ENCODE measurements around the gene CUL4A. TPM values are rescaled to one million over a fixed set of nuclear protein-coding genes. Genes with fewer than 3 reads are reported as not detected.

Gene CUL4A
- total and polyA plus RNA-seq, 9 of the 15 experiments (the other 6 are each of a cell fraction or from before 2014, with no cell fraction given), result 21.1 to 92.0 (median 63.2) TPM

DNA sequence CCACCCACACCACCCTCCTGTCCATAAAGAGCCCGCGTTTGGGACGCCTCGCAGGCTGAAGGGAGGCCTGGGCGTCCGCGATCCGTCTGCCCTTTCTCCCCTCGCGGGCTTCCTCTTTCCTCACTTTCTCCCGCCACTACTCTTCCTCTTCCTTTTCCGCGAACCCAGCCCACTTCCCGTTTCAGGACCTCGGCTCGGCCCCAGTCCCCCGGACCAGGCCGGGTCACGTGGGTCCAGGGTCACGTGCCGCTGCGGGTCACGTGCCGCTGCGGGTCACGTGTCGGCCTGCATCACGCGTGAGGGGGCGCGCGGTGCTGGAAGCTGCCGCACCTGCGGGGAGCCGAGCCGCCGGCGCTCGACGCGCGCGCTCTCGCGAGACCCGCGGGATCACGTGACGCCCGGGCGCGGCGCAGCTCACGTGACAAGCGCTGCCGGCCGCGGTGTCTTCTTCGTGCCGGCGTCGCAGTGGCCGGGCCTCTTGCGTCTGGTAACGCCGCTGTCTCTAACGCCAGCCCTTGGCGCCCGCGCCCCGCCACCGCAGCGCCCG, 87.5 kb downstream of the CUL4A start, which contains the start of gene LAMP1 (continued):
- TF ChIP-seq CCAR2 (IDR thresholded peaks at IDR 0.05; ENCODE audit: low read depth, low read length) (no peak), ATF7 (IDR thresholded peaks at IDR 0.05) (peak; percentile 86), CC2D1A (IDR thresholded peaks at IDR 0.05) (peak; percentile 61; the same call in 1 of the 2 replicates), XRCC4 (IDR thresholded peaks at IDR 0.05; ENCODE audit: extremely low read depth, insufficient read depth, insufficient read length) (no peak), POLR2G (IDR thresholded peaks at IDR 0.05; ENCODE audit: low read depth, low read length) (peak; percentile 78), CAMTA2 (CRISPR knock-in tag; conservative IDR thresholded peaks at IDR 0.05) (no peak), HOXB6 (CRISPR knock-in tag; IDR thresholded peaks at IDR 0.05; ENCODE audit: borderline replicate concordance) (no peak), BDP1 (IDR thresholded peaks at IDR 0.05; ENCODE audit: insufficient read depth, insufficient read length) (no peak), TEAD4 (IDR thresholded peaks at IDR 0.05; ENCODE audit: low read length) (no peak; the same call in 1 of the 2 replicates), TEAD4 (CRISPR knock-in tag; IDR thresholded peaks at IDR 0.05; ENCODE audit: borderline replicate concordance) (no peak; the same call in 1 of the 2 replicates), YBX1 (IDR thresholded peaks at IDR 0.05) (no peak), PCBP2 (IDR thresholded peaks at IDR 0.05; ENCODE audit: low read depth, low read length, poor library complexity, severe bottlenecking) (no peak), HLTF (IDR thresholded peaks at IDR 0.05) (peak; percentile 46; the same call in 1 of the 2 replicates), ZNF143 (CRISPR knock-in tag; IDR thresholded peaks at IDR 0.05) (no peak), PRPF4 (IDR thresholded peaks at IDR 0.05; ENCODE audit: insufficient read depth, low read depth, low read length, poor library complexity, severe bottlenecking) (no peak), RBFOX2 (IDR thresholded peaks at IDR 0.05; ENCODE audit: low read depth, low read length) (peak; percentile 81)
- TF ChIP-seq, protein P1, sequence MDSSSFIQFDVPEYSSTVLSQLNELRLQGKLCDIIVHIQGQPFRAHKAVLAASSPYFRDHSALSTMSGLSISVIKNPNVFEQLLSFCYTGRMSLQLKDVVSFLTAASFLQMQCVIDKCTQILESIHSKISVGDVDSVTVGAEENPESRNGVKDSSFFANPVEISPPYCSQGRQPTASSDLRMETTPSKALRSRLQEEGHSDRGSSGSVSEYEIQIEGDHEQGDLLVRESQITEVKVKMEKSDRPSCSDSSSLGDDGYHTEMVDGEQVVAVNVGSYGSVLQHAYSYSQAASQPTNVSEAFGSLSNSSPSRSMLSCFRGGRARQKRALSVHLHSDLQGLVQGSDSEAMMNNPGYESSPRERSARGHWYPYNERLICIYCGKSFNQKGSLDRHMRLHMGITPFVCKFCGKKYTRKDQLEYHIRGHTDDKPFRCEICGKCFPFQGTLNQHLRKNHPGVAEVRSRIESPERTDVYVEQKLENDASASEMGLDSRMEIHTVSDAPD (CRISPR knock-in tag; IDR thresholded peaks at IDR 0.05), result no peak
- TF ChIP-seq, protein P2, sequence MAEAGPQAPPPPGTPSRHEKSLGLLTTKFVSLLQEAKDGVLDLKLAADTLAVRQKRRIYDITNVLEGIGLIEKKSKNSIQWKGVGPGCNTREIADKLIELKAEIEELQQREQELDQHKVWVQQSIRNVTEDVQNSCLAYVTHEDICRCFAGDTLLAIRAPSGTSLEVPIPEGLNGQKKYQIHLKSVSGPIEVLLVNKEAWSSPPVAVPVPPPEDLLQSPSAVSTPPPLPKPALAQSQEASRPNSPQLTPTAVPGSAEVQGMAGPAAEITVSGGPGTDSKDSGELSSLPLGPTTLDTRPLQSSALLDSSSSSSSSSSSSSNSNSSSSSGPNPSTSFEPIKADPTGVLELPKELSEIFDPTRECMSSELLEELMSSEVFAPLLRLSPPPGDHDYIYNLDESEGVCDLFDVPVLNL (CRISPR knock-in tag; IDR thresholded peaks at IDR 0.05; ENCODE audit: low read depth), result no peak
- TF ChIP-seq, protein P3, sequence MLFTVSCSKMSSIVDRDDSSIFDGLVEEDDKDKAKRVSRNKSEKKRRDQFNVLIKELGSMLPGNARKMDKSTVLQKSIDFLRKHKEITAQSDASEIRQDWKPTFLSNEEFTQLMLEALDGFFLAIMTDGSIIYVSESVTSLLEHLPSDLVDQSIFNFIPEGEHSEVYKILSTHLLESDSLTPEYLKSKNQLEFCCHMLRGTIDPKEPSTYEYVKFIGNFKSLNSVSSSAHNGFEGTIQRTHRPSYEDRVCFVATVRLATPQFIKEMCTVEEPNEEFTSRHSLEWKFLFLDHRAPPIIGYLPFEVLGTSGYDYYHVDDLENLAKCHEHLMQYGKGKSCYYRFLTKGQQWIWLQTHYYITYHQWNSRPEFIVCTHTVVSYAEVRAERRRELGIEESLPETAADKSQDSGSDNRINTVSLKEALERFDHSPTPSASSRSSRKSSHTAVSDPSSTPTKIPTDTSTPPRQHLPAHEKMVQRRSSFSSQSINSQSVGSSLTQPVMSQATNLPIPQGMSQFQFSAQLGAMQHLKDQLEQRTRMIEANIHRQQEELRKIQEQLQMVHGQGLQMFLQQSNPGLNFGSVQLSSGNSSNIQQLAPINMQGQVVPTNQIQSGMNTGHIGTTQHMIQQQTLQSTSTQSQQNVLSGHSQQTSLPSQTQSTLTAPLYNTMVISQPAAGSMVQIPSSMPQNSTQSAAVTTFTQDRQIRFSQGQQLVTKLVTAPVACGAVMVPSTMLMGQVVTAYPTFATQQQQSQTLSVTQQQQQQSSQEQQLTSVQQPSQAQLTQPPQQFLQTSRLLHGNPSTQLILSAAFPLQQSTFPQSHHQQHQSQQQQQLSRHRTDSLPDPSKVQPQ (CRISPR knock-in tag; IDR thresholded peaks at IDR 0.05; ENCODE audit: borderline replicate concordance), result peak; percentile 99
- TF ChIP-seq, protein P4, sequence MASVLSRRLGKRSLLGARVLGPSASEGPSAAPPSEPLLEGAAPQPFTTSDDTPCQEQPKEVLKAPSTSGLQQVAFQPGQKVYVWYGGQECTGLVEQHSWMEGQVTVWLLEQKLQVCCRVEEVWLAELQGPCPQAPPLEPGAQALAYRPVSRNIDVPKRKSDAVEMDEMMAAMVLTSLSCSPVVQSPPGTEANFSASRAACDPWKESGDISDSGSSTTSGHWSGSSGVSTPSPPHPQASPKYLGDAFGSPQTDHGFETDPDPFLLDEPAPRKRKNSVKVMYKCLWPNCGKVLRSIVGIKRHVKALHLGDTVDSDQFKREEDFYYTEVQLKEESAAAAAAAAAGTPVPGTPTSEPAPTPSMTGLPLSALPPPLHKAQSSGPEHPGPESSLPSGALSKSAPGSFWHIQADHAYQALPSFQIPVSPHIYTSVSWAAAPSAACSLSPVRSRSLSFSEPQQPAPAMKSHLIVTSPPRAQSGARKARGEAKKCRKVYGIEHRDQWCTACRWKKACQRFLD (CRISPR knock-in tag; IDR thresholded peaks at IDR 0.05), result peak; percentile 94
- TF ChIP-seq, protein P5, sequence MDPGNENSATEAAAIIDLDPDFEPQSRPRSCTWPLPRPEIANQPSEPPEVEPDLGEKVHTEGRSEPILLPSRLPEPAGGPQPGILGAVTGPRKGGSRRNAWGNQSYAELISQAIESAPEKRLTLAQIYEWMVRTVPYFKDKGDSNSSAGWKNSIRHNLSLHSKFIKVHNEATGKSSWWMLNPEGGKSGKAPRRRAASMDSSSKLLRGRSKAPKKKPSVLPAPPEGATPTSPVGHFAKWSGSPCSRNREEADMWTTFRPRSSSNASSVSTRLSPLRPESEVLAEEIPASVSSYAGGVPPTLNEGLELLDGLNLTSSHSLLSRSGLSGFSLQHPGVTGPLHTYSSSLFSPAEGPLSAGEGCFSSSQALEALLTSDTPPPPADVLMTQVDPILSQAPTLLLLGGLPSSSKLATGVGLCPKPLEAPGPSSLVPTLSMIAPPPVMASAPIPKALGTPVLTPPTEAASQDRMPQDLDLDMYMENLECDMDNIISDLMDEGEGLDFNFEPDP (CRISPR knock-in tag; IDR thresholded peaks at IDR 0.05), result no peak

Measured in K562 (cell line).